ENCODE results near the gene FILIP1.
"Not testable (repeated sequence)": the region's sequence is repeated elsewhere in the genome, so short reads cannot be mapped to it uniquely, and the experiment has no call there.

The FILIP1 gene

GRCh38 chr6:75415804-75416203 lies 77.8 kb downstream of the FILIP1 start:
- no peak for DNase-seq

GRCh38 chr6:75414445-75415021 lies 79.1 kb downstream of the FILIP1 start:
- no peak for DNase-seq

- DNase-seq, result no peak
Measured at GRCh38 chr6:75412969-75413662, 80.5 kb downstream of the FILIP1 start.

GRCh38 chr6:75410564-75410963 lies 83.0 kb downstream of the FILIP1 start:
- DNase-seq, result not testable (repeated sequence)

- no peak for DNase-seq
Measured at GRCh38 chr6:75409928-75410327, 83.7 kb downstream of the FILIP1 start.

- no peak for DNase-seq
Measured at GRCh38 chr6:75409286-75409685, 84.3 kb downstream of the FILIP1 start.

- DNase-seq, result no peak
Measured at GRCh38 chr6:75403563-75404080, 90.0 kb downstream of the FILIP1 start.

- no peak for DNase-seq
Measured at GRCh38 chr6:75402296-75402695, 91.3 kb downstream of the FILIP1 start.

GRCh38 chr6:75397656-75398465 lies 95.7 kb downstream of the FILIP1 start:
- DNase-seq, result no peak

GRCh38 chr6:75397171-75397570 lies 96.4 kb downstream of the FILIP1 start:
- no peak for DNase-seq

GRCh38 chr6:75396005-75396800 lies 97.4 kb downstream of the FILIP1 start:
- DNase-seq, result no peak

GRCh38 chr6:75393806-75394205 lies 99.8 kb downstream of the FILIP1 start:
- no peak for DNase-seq

GRCh38 chr6:75391276-75391675 lies 102.3 kb downstream of the FILIP1 start:
- no peak for DNase-seq

GRCh38 chr6:75386050-75386770 lies 107.4 kb downstream of the FILIP1 start:
- no peak for DNase-seq

- no peak for DNase-seq
Measured at GRCh38 chr6:75384116-75384515, 109.5 kb downstream of the FILIP1 start.

- DNase-seq, result no peak
Measured at GRCh38 chr6:75382634-75382900, 111.0 kb downstream of the FILIP1 start.

GRCh38 chr6:75381877-75382633 lies 111.5 kb downstream of the FILIP1 start:
- no peak for DNase-seq

- no peak for DNase-seq
Measured at GRCh38 chr6:75379536-75379935, 114.1 kb downstream of the FILIP1 start.

- no peak for DNase-seq
Measured at GRCh38 chr6:75378101-75378500, 115.5 kb downstream of the FILIP1 start.

- DNase-seq, result no peak
Measured at GRCh38 chr6:75377386-75377785, 116.2 kb downstream of the FILIP1 start.

GRCh38 chr6:75376347-75377024 lies 117.1 kb downstream of the FILIP1 start:
- no peak for DNase-seq

Data from CD4-positive, alpha-beta T cell treated with Interleukin-21 for 1 hour (primary cell).